Esophagus squamous epithelium (tissue), 4 donors: ENCODE data around the gene WDR82.

Experiments
- CTCF ChIP-seq, 6 experiments: fragments of 450-650 bp in 4 of 6; fragments of 200-600 bp in 2 of 6; sonication (generic) in 2 of 6; IDR thresholded peaks; one replicate each; pipeline ENCODE4 v1.5.1; 2016 to 2019; ENCODE audit warnings: antibody characterized with exemption in 6 of 6, mild to moderate bottlenecking in 4 of 6, moderate library complexity in 4 of 6
- POLR2A ChIP-seq, 4 donors: fragments of 450-650 bp; IDR thresholded peaks; one replicate each; pipeline ENCODE4 v1.6.1; 2017; ENCODE audit warnings: antibody characterized with exemption in 4 of 4, mild to moderate bottlenecking in 4 of 4, moderate library complexity in 3 of 4

DNA sequence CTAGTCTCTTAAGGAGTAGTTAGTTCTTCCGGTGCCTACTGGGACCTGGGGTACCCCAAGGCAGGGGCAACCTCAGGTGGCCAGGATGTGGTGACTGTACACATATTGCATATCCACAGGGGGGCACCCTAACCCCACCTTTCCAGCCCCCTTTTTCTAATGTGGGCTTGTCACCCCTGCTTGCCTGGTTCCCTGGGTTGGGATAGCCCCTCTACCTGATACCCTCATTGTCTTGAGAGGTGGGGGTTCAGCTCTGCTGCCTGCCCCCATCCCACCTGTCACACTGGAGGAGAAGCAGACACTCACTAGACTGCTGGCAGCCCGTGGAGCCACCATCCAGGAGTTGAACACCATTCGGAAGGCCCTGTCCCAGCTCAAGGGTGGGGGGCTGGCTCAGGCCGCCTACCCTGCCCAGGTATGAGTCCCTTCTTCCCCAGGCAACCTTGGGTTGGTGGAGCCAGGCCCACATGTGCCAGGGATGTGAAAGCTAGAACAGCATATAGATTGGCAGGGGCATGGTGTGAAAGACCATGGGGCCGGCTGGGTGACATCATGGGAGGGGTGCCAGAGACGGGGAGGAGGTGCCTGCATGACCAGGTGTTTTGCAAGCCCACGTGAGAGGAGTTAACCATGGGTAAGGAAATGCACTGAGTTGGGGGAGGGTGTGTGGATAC is 13.2 kb upstream of the WDR82 start:
- TF ChIP-seq POLR2A (IDR thresholded peaks at IDR 0.05) (no peak), CTCF (IDR thresholded peaks at IDR 0.05) (peak in 5 of 6 experiments; percentile 10 to 43 (median 32))
